Kidney epithelial cell (primary cell): ENCODE data around the gene CDKL4. TPM values are rescaled to one million over a fixed set of nuclear protein-coding genes. Genes with fewer than 3 reads are reported as not detected.
"Not testable (repeated sequence)": the region's sequence is repeated elsewhere in the genome, so short reads cannot be mapped to it uniquely, and the experiment has no call there.

ENCODE experiments used
- DNase-seq: peaks from one replicate; pipeline ENCODE4 v3.0.0-alpha.2; 2010; ENCODE audit warnings: low read depth
- H3K27me3 ChIP-seq: 2 replicates; pipeline ENCODE4 v1.6.0; 2011; ENCODE audit warnings: low read length; ENCODE audit not compliant: control insufficient read depth, insufficient read depth
- H3K36me3 ChIP-seq: 2 replicates; pipeline ENCODE4 v1.5.1; 2011; ENCODE audit warnings: low read length; ENCODE audit not compliant: control insufficient read depth, insufficient read depth
- H3K4me3 ChIP-seq: 2 replicates; pipeline ENCODE4 v1.5.1; 2011; ENCODE audit warnings: low read depth, mild to moderate bottlenecking, control low read depth, low read length
- CTCF ChIP-seq: IDR thresholded peaks from 2 replicates; pipeline ENCODE4 v1.5.1; 2011; ENCODE audit warnings: mild to moderate bottlenecking, moderate library complexity, low read length, control low read depth, inconsistent platforms; ENCODE audit not compliant: insufficient read depth, poor library complexity, severe bottlenecking
- total RNA-seq: library from RNA; depleted of rRNA; stranded (reverse); fragments of >200 nt; gene quantifications from 2 replicates; pipeline ENCODE4 v1.2.3, GENCODE V29; 2015

CDKL4 gene
- total RNA-seq, 1 donor from 2014 or later = 1.2 TPM

- no peak for TF ChIP-seq CTCF
- no peak overlapping the region for H3K4me3 ChIP-seq
- no peak for DNase-seq
Measured at GRCh38 chr2:39141334-39142271, 102.2 kb downstream of the CDKL4 start.

GRCh38 chr2:39140948-39141333, 102.8 kb downstream of the CDKL4 start:
- H3K36me3 ChIP-seq, H3K4me3 ChIP-seq, DNase-seq, H3K27me3 ChIP-seq: not testable (repeated sequence)

More at GRCh38 chr2:39141334-39142271, 102.2 kb downstream of the CDKL4 start:
- Histone ChIP-seq H3K36me3 (no peaks in the 10 kb centered on the region), H3K27me3 (no peaks in the 10 kb centered on the region)

- no peak for TF ChIP-seq CTCF
- no peaks in the 10 kb centered on the region for H3K36me3 ChIP-seq
- no peak for DNase-seq
- H3K4me3 ChIP-seq = no peak overlapping the region
- no peaks in the 10 kb centered on the region for H3K27me3 ChIP-seq
Measured at GRCh38 chr2:39140322-39140847, 103.4 kb downstream of the CDKL4 start.

DNA sequence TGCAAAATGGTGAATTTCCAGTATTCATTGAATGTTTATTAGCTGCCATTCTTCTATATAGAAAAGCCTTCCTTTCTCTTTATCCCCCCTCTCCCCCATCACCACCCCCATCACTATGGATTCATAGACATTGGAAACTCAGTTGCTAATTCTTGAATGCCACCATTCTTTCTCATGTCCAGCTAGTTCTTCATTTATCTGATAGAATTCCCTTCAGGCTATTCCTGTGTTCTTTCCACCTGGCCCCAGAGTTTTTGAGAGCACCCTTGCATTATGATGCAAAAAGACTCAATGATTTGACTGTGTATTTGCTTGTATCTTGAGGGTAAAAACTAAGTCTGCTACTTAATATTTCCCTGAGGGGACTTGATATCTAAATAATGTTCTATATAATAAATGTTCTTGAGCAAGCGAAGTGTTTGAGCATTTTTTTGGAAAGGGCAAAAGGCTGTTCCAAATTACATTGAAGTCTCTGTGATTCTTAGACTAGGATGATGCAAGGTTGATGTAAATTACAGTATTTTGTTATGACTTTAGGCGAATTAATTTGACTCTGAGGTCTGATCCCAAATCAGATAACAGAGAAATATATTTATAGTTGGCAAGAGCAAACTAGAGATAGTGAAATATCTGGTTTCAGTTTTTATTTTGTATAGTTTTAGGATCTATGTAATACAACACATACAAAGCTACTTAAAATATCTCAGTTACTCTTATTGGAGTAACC, 104.1 kb downstream of the CDKL4 start:
- H3K4me3 ChIP-seq = no peak overlapping the region
- no peaks in the 10 kb centered on the region for H3K27me3 ChIP-seq
- no peak for TF ChIP-seq CTCF
- no peaks in the 10 kb centered on the region for H3K36me3 ChIP-seq
- DNase-seq = no peak

GRCh38 chr2:39138837-39139211, 104.9 kb downstream of the CDKL4 start:
- Histone ChIP-seq H3K27me3 (no peaks in the 10 kb centered on the region), H3K36me3 (no peaks in the 10 kb centered on the region), H3K4me3 (no peak overlapping the region)
- no peak for DNase-seq
- no peak for TF ChIP-seq CTCF

- not testable (repeated sequence) for H3K36me3 ChIP-seq, DNase-seq, H3K27me3 ChIP-seq, H3K4me3 ChIP-seq
Measured at GRCh38 chr2:39138187-39138836, 105.5 kb downstream of the CDKL4 start.
